Endothelial cell of umbilical vein (primary cell): Measurements from ENCODE around the gene KCNMA1. TPM values are rescaled to one million over a fixed set of nuclear protein-coding genes. Genes with fewer than 3 reads are reported as not detected.

Experiments
- BruUV-seq: library from RNA; stranded (reverse); fragments of 400-500 nt; replicated peaks from 2 replicates; lab custom pipeline; 2021; lab: Mats Ljungman, UMichigan
- CTCF ChIA-PET: fragments of 300-600, 350-600 bp; sonication (Branson Sonifier 250); formaldehyde crosslinking; loops from one replicate; lab custom pipeline; 2021; ENCODE audit warnings: antibody characterized with exemption, inconsistent platforms; lab: Charles Lee
- POLR2A ChIA-PET: fragments of 300-600, 350-600 bp; sonication (Branson Sonifier 250); formaldehyde crosslinking; loops from one replicate; lab custom pipeline; 2021; ENCODE audit warnings: antibody characterized with exemption, inconsistent platforms; lab: Charles Lee
- DNase-seq: peaks from one replicate; pipeline ENCODE4 v3.0.0-alpha.2; 2011; ENCODE audit warnings: low read depth, low spot score
- FAIRE-seq: peaks from 2 replicates; lab custom pipeline; 2011; peaks lifted over from hg19 to GRCh38; lab: Jason Lieb, UNC
- H2AFZ ChIP-seq: 2 replicates; pipeline ENCODE4 v1.6.0; 2012; ENCODE audit warnings: low read depth, low read length, control low read depth, inconsistent platforms
- H3K27ac ChIP-seq: 2 replicates; pipeline ENCODE4 v1.5.1; 2011; ENCODE audit warnings: low read depth, mild to moderate bottlenecking, control low read depth, low read length, moderate library complexity; ENCODE audit not compliant: insufficient read depth
- H3K27me3 ChIP-seq, 2 experiments: 2 replicates each; pipeline versions ENCODE4 v1.6.0 to v1.6.1; 2011; ENCODE audit warnings: low read length in 2 of 2, mixed read lengths in 1 of 2; ENCODE audit not compliant: control insufficient read depth in 2 of 2, insufficient read depth in 2 of 2
- H3K36me3 ChIP-seq, 2 experiments: 2 replicates in 1 of 2; 3 replicates in 1 of 2; pipeline ENCODE4 v1.5.1; 2011; ENCODE audit warnings: low read length in 2 of 2, mild to moderate bottlenecking in 1 of 2, moderate library complexity in 1 of 2; ENCODE audit not compliant: control insufficient read depth in 2 of 2, insufficient read depth in 2 of 2; ENCODE audit errors: extremely low read depth in 1 of 2
- H3K4me1 ChIP-seq: 3 replicates; pipeline ENCODE4 v1.5.1; 2011; ENCODE audit warnings: mild to moderate bottlenecking, low read length; ENCODE audit not compliant: control insufficient read depth, insufficient read depth; ENCODE audit errors: extremely low read depth
- H3K4me2 ChIP-seq: 2 replicates; pipeline ENCODE4 v1.6.1; 2011; ENCODE audit warnings: low read length, control low read depth, mixed read lengths; ENCODE audit not compliant: insufficient read depth
- H3K4me3 ChIP-seq, 3 experiments: fragments of 200-600 bp in 1 of 3; sonication (generic), shearing (Covaris generic) in 1 of 3; replicated peaks in 1 of 3; 2 replicates each; pipeline ENCODE4 v1.5.1; 2011 to 2016; ENCODE audit warnings: control low read depth in 3 of 3, low read length in 3 of 3, mild to moderate bottlenecking in 2 of 3, inconsistent platforms in 1 of 3, low read depth in 1 of 3, moderate library complexity in 1 of 3; ENCODE audit not compliant: insufficient read depth in 1 of 3
- H3K79me2 ChIP-seq: 2 replicates; pipeline ENCODE4 v1.6.0; 2012; ENCODE audit warnings: low read length, inconsistent platforms; ENCODE audit not compliant: control insufficient read depth, insufficient read depth
- H3K9ac ChIP-seq: replicated peaks from 2 replicates; pipeline ENCODE3; 2011; ENCODE audit warnings: low read length, control low read depth; ENCODE audit not compliant: insufficient read depth; ENCODE audit errors: extremely low read depth
- H3K9me1 ChIP-seq: replicated peaks from 3 replicates; pipeline ENCODE4 v1.6.0; 2011; ENCODE audit warnings: mild to moderate bottlenecking, low read length; ENCODE audit not compliant: control insufficient read depth, insufficient read depth; ENCODE audit errors: extremely low read depth
- H3K9me3 ChIP-seq: replicated peaks from 2 replicates; pipeline ENCODE4 v1.5.1; 2012; ENCODE audit warnings: low read length, inconsistent platforms; ENCODE audit not compliant: control insufficient read depth, insufficient read depth
- H4K20me1 ChIP-seq: replicated peaks from 2 replicates; pipeline ENCODE3; 2011; ENCODE audit warnings: mild to moderate bottlenecking, low read length; ENCODE audit not compliant: control insufficient read depth, insufficient read depth; ENCODE audit errors: extremely low read depth
- EZH2 ChIP-seq: IDR thresholded peaks from 2 replicates; pipeline ENCODE4 v1.6.1; 2012; ENCODE audit warnings: borderline replicate concordance, low read depth, mild to moderate bottlenecking, moderate library complexity, low read length, inconsistent platforms; ENCODE audit not compliant: severe bottlenecking
- FOS ChIP-seq: IDR thresholded peaks from 2 replicates; pipeline ENCODE4 v1.6.1; 2011; ENCODE audit warnings: mild to moderate bottlenecking, low read length, moderate library complexity, borderline replicate concordance; ENCODE audit not compliant: insufficient read depth
- GATA2 ChIP-seq: IDR thresholded peaks from 2 replicates; pipeline ENCODE4 v1.7.0; 2011; ENCODE audit warnings: low read depth, mild to moderate bottlenecking, moderate library complexity, mixed read lengths, low read length; ENCODE audit not compliant: insufficient read length, insufficient read depth
- JUN ChIP-seq: IDR thresholded peaks from 2 replicates; pipeline ENCODE4 v1.6.1; 2011; ENCODE audit warnings: borderline replicate concordance, low read depth; ENCODE audit not compliant: insufficient read length, insufficient read depth
- MYC ChIP-seq: IDR thresholded peaks from one replicate; pipeline ENCODE4 v1.6.1; 2011; ENCODE audit warnings: mild to moderate bottlenecking, low read depth, low read length
- POLR2A ChIP-seq: IDR thresholded peaks from 2 replicates; pipeline ENCODE4 v1.6.1; 2012; ENCODE audit warnings: low read depth, mild to moderate bottlenecking, control low read depth, low read length
- POLR2AphosphoS5 ChIP-seq: IDR thresholded peaks from 2 replicates; pipeline ENCODE4 v1.6.1; 2012; ENCODE audit warnings: low read depth, mild to moderate bottlenecking, control low read depth, low read length, moderate library complexity; ENCODE audit not compliant: insufficient read depth
- dilution Hi-C: fragments of 300-500 bp; cut with MboI; formaldehyde crosslinking; loops from one replicate; pipeline ENCODE4 v1.15.0; 2019; ENCODE audit warnings: low sequenced_read_pairs; ENCODE audit not compliant: extremely low pct_ligation_motif_present
- intact Hi-C: fragments of 100-400 bp; cut with micrococcal nuclease; formaldehyde crosslinking; loops from one replicate; pipeline ENCODE4 v1.10.0; 2022
- polyA plus RNA-seq, 4 experiments: library from polyadenylated mRNA; depleted of rRNA in 3 of 4; stranded (reverse) in 3 of 4; unstranded in 1 of 4; fragments of >200 nt; gene quantifications; 2 replicates each; pipeline versions ENCODE4 v1.2.1 to v1.2.3, GENCODE V29; 2011 to 2012; ENCODE audit warnings: missing spikeins in 1 of 4
- total RNA-seq: library from RNA; stranded (reverse); gene quantifications from 2 replicates; pipeline ENCODE4 v1.2.3, GENCODE V29; 2021
- TF ChIP-seq, protein P1 (sequence below), 2 donors: IDR thresholded peaks; 1 replicate in 1 of 2; 2 replicates in 1 of 2; pipeline ENCODE4 v1.5.1; 2011; ENCODE audit warnings: low read length in 2 of 2, mild to moderate bottlenecking in 2 of 2, moderate library complexity in 2 of 2, control low read depth in 1 of 2, inconsistent platforms in 1 of 2, low read depth in 1 of 2; ENCODE audit not compliant: insufficient read depth in 1 of 2; ENCODE audit errors: extremely low read depth in 1 of 2
- TF ChIP-seq, protein P2 (sequence below): IDR thresholded peaks from 2 replicates; pipeline ENCODE4 v1.6.1; 2011; ENCODE audit not compliant: insufficient read depth, insufficient read length

KCNMA1 gene
- total and polyA plus RNA-seq, 2 donors (not counting 3 experiments of a cell fraction or from before 2014, with no cell fraction given): 0.10 to 0.82 TPM

DNA sequence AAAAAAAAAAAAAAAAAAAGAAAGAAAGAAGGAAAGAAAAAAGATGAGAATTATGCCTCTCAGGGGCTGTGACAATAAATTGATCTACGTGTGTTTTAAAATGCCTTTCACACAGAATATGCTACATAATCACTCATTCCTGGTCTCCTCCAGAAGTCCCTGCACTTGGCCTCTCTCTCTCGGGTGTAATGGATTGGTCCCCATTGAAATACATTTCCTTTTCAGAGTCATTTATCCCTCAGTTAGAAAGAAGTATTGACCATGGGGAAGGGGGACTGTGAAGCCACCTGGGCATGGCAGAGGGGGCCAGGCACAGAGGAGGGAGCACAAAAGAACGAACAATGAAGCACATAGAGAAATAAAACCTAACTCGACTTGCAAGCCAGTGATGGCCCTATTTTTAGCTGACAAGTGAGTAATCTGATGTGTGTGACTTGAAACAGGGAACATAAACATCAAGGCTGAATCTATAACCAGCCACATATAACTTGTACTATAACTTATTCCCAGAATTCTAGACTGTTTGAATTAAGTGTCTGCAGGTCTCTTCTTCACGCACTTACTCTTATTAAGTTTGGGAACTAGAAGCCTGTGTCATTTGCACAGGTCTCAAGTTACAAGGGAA, 490.8 kb downstream of the KCNMA1 start:
- dilution Hi-C loops (no loop called here), intact Hi-C loops (no loop called here)
- Histone ChIP-seq H3K4me3 (no peak overlapping the region), H2AFZ (no peak overlapping the region), H3K79me2 (no peaks in the 10 kb centered on the region), H3K27ac (no peak overlapping the region), H3K9me1 (no peaks in the 10 kb centered on the region), H3K27me3 (no peaks in the 10 kb centered on the region), H3K9ac (no peak overlapping the region), H3K4me2 (no peak overlapping the region), H4K20me1 (no peaks in the 10 kb centered on the region), H3K9me3 (no peaks in the 10 kb centered on the region), H3K4me1 (peaks cover 2% of the 10 kb centered on the region), H3K36me3 (no peaks in the 10 kb centered on the region)
- no peak for DNase-seq
- no peak for FAIRE-seq
- no peak for TF ChIP-seq POLR2A
- no peak for TF ChIP-seq FOS
- no peak for TF ChIP-seq GATA2
- no peak for TF ChIP-seq MYC
- TF ChIP-seq POLR2AphosphoS5: no peak
- no peak for TF ChIP-seq JUN
- TF ChIP-seq, protein P1, sequence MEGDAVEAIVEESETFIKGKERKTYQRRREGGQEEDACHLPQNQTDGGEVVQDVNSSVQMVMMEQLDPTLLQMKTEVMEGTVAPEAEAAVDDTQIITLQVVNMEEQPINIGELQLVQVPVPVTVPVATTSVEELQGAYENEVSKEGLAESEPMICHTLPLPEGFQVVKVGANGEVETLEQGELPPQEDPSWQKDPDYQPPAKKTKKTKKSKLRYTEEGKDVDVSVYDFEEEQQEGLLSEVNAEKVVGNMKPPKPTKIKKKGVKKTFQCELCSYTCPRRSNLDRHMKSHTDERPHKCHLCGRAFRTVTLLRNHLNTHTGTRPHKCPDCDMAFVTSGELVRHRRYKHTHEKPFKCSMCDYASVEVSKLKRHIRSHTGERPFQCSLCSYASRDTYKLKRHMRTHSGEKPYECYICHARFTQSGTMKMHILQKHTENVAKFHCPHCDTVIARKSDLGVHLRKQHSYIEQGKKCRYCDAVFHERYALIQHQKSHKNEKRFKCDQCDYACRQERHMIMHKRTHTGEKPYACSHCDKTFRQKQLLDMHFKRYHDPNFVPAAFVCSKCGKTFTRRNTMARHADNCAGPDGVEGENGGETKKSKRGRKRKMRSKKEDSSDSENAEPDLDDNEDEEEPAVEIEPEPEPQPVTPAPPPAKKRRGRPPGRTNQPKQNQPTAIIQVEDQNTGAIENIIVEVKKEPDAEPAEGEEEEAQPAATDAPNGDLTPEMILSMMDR (IDR thresholded peaks at IDR 0.05; ENCODE audit: extremely low read depth in 1 of 2, insufficient read depth in 1 of 2, low read depth in 1 of 2, low read length in 2 of 2): no peak
- TF ChIP-seq EZH2: no peak
- TF ChIP-seq, protein P2, sequence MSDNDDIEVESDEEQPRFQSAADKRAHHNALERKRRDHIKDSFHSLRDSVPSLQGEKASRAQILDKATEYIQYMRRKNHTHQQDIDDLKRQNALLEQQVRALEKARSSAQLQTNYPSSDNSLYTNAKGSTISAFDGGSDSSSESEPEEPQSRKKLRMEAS: no peak
- ChIA-PET POLR2A (no interaction called here), CTCF (no interaction called here)
- BruUV-seq: no TSS peak
